ENCODE measurements around the gene CORO2B. TPM values are rescaled to one million over a fixed set of nuclear protein-coding genes. Genes with fewer than 3 reads are reported as not detected.
"Not testable (repeated sequence)": the region's sequence is repeated elsewhere in the genome, so short reads cannot be mapped to it uniquely, and the experiment has no call there.

The CORO2B gene
- total RNA-seq, 4 donors from 2014 or later: 1.3 to 18.2 (median 7.0) TPM

DNA sequence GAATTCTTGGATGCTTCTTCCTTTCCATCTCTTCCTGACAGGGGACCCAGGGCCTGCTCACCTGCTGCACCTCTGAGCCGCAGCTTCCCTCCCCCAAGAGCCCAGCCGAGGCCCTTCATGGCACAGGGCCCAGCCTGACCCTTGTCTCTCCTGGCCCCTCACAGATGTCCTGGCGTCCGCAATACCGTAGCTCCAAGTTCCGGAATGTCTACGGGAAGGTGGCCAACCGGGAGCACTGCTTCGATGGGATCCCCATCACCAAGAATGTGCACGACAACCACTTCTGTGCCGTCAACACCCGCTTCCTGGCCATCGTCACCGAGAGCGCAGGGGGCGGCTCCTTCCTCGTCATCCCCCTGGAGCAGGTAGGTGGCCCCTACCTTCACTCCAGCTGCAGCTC is 66.2 kb downstream of the CORO2B start:
- no peak for DNase-seq
- no peaks in the 10 kb centered on the region for H3K36me3 ChIP-seq
- no peaks in the 10 kb centered on the region for H3K9me3 ChIP-seq
- peaks cover 0 to 5% of the 10 kb centered on the region in 2 donors for H3K4me1 ChIP-seq
- no peak overlapping the region for H3K27ac ChIP-seq
- TF ChIP-seq CTCF (IDR thresholded peaks at IDR 0.05): no peak
- no peak for TF ChIP-seq POLR2A (IDR thresholded peaks at IDR 0.05)
- H3K4me3 ChIP-seq: no peak overlapping the region
- intact Hi-C loops (cut with DNase I; ENCODE audit: low total_unique reads): no loop called here
- no peaks in the 10 kb centered on the region for H3K27me3 ChIP-seq

DNA sequence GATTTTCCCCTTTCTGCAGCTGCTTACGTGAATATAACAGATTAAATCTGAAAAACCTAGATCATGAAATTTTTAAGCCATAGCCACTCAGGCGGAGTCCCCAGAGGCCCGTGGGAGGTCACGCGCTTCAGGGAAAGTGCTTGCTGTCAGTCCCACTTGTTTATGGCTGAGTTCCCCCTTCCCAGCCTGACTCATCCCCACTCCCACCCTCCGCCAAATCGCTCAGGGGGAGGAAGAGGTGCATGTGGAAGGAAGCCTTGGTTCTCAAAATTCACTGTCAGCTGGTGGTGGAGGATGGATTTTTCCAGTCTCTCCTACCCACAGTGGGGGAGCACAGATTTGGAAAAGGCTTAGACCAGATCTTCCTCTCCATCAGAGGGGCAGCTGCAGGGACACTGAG is 67.4 kb downstream of the CORO2B start:
- Histone ChIP-seq H3K36me3 (no peaks in the 10 kb centered on the region), H3K4me1 (peaks cover 0 to 5% of the 10 kb centered on the region in 2 donors), H3K9me3 (no peaks in the 10 kb centered on the region), H3K4me3 (no peak overlapping the region), H3K27ac (peak overlapping the region; percentile 41 to 43), H3K27me3 (no peaks in the 10 kb centered on the region)
- intact Hi-C loops (cut with DNase I; ENCODE audit: low total_unique reads): no loop called here
- no peak for TF ChIP-seq CTCF (IDR thresholded peaks at IDR 0.05)
- no peak for TF ChIP-seq POLR2A (IDR thresholded peaks at IDR 0.05)
- DNase-seq: peak; percentile 72 to 77

DNA sequence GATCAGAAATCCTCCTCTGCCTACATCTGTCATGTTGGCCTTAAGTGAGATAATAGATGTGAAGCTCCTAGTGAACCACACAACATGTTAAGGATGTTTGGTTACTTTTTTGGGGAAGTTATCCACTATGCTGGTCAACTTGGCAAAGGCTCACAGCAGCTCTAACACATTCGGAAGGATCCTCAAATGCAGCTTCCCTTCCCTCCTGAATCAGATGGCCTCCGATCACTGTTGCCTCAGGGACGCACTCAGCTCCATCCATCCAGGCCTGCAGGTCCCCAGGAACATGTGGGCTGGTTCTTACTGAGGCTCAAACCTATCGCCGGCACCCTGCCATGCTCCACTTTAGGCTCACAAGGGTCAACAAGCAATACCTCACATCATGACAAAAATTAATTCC is 67.9 kb downstream of the CORO2B start:
- DNase-seq: no peak
- no peaks in the 10 kb centered on the region for H3K36me3 ChIP-seq
- intact Hi-C loops (cut with DNase I; ENCODE audit: low total_unique reads): no loop called here
- TF ChIP-seq POLR2A (IDR thresholded peaks at IDR 0.05): no peak
- TF ChIP-seq CTCF (IDR thresholded peaks at IDR 0.05): no peak
- H3K27ac ChIP-seq: peak overlapping the region; percentile 41 to 43
- no peak overlapping the region for H3K4me3 ChIP-seq
- no peaks in the 10 kb centered on the region for H3K27me3 ChIP-seq
- H3K9me3 ChIP-seq: no peaks in the 10 kb centered on the region
- peaks cover 0 to 5% of the 10 kb centered on the region in 2 donors for H3K4me1 ChIP-seq

DNA sequence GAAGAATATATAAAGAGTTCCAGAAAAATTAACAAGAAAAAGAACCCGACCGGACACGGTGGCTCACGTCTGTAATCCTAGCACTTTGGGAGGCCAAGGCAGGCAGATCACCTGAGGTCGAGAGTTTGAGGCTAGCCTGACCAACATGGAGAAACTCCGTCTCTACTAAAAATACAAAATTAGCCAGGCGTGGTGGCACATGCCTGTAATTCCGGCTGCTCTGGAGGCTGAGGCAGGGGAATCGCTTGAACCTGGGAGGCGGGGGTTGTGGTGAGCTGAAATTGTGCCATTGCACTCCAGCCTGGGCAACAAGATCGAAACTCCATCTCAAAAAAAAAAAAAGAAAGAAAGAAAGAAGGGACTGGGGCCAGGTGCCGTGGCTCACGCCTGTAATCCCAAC is 68.6 kb downstream of the CORO2B start:
- H3K9me3 ChIP-seq; H3K4me1 ChIP-seq; H3K4me3 ChIP-seq; H3K27ac ChIP-seq; H3K27me3 ChIP-seq; DNase-seq; intact Hi-C loops (cut with DNase I; ENCODE audit: low total_unique reads); H3K36me3 ChIP-seq: not testable (repeated sequence)

GRCh38 chr15:68650901-68651709 is 72.3 kb downstream of the CORO2B start:
- no peaks in the 10 kb centered on the region for H3K9me3 ChIP-seq
- DNase-seq: peak in 1 of 2 donors; percentile 23
- H3K27ac ChIP-seq: no peak overlapping the region
- H3K4me3 ChIP-seq: no peak overlapping the region
- intact Hi-C loops (cut with DNase I; ENCODE audit: low total_unique reads): no loop called here
- no peaks in the 10 kb centered on the region for H3K27me3 ChIP-seq
- TF ChIP-seq POLR2A (IDR thresholded peaks at IDR 0.05) (no peak), CTCF (IDR thresholded peaks at IDR 0.05) (peak in 3 of 4 experiments; percentile 13 to 48 (median 36))
- peaks cover 0 to 5% of the 10 kb centered on the region in 2 donors for H3K4me1 ChIP-seq
- H3K36me3 ChIP-seq: no peaks in the 10 kb centered on the region

Measured in uterus (tissue), 4 donors.